Muscle of arm (tissue), 12 donors: ENCODE data around the gene SLAMF9. TPM values are rescaled to one million over a fixed set of nuclear protein-coding genes. Genes with fewer than 3 reads are reported as not detected.

ENCODE experiments used
- DNase-seq: peaks from one replicate; pipeline ENCODE4 v3.0.0-alpha.2; 2013
- polyA plus RNA-seq, 12 donors: library from polyadenylated mRNA; unstranded; fragments of 120-200 nt; gene quantifications; one replicate each; pipeline ENCODE4 v1.2.1, GENCODE V29; 2013; ENCODE audit not compliant: insufficient read length in 12 of 12

SLAMF9 gene
- polyA plus RNA-seq, 12 donors = not detected

DNA sequence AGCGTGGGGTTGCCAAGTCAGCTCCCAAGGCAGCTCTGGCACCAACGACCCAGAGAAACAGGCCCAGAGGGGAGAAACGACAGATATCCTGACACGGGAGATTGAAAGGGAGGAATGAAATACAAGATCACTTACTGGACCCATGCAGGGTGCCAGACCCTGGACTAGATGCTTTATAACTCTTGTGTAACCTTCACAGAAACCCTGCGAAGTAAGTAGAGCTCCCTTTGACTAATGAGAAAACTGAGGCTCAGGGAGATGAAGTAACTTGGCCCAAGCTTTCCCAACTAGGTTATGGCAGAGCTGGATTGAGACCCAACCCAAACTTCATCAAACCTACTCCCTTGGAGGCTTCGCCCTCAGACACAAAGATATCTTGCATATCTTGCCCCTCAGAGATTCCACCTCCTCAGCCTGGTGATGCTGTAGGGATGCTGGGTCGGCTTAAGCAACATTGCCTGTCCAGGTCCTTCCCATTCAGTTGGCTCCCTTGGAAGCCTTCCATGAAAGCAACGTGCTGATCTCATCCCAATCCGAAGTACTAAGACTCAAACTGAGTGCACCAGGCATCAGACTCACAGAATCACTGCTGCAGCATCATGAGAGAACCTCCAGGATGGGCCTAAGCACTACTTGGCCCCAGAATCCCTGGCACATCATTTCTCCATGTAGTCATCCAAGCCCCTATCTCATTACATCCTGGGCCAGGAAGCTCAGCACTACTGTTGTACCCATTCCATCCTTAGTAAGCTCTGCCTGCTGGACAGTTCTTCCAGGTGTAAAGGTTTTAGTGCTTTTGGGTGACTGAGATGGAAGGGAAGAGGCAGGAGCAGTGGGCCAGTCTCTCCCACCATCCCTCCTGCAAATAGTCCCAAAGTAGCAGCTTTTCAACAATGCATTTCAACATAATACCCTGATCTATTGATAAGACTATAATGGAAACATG is 7.5 kb downstream of the SLAMF9 start:
- DNase-seq = no peak

DNA sequence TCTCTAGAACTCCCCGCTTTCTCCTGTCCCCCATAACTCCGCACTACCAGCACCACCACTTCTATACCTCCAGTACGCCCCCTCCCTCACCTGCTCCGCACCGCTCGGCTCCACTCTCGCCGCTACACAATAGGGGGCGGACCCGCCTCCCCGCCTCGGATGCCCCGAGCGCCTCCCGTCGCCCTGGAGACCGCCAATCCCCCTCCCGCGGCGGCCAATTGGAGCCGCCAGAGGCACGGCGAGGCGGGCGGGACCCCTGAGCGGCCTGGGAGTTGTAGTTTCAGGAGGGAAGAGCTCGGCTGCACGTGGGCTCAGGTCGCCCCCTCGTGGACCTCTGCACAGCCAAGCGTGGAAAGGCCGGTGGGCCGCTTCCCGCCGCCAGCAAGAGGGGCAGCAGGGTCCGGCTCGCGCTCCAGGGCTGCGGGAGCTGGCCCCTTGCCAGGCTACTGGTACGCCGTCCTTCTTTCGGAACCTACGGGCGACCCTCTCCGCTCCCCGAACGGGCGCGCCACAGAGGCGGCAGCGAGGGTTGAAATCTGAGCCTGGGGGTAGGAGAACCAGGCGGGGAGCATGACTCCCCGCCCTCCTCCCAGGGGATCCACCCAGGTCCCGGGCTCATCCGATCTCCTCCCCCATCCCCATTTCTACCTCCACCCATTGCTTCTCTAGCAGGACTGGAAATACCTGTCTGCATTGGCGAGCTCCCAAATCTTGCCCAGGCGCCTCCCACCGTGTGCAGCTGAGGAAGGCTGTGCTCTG is 8.4 kb downstream of the SLAMF9 start, which contains the start of gene IGSF9:
Gene IGSF9, minus strand, starts transcription at position 131 of the 759 bp plus-strand sequence. CDS start 2,159 bp downstream, outside the sequence.
- peak; percentile 82 for DNase-seq

DNA sequence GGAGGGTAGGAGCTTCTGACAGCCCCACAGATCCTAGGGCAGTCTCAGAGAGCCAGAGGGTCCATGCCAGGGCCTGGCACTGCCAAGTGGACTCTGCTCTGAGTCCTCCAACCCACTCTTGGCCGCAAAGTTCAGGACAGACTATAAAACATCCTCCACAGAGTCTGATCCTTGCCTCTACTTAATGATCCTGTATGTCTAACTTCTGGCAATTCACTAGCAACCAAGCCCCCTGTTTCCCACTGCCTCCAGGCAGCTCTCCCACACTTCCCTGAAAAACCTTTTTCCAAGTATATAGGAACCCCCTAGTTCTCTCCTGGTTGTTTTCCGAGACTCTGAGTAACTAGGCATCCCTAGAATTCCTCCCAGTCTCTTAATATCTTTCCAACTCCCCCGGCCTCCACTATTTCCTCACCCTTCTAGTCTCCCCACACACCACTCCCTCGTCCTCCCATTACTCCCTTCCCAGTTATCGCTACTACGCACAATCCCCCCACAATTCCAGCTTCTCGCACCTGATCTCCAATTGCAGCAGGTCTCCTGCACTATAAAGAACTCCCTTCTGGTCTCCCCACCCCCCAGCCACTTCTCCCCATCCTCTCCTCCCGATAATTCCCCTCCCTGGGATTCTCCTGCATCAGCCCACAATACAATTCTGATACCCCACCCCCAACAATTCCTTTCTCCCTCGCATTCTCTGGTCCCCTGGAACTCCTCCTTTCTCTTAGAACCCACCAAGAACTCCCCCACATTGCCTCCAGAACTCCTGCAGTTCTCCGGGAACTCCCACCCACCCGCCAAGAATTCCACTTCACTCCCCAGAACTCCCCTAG is 9.2 kb downstream of the SLAMF9 start:
- no peak for DNase-seq

DNA sequence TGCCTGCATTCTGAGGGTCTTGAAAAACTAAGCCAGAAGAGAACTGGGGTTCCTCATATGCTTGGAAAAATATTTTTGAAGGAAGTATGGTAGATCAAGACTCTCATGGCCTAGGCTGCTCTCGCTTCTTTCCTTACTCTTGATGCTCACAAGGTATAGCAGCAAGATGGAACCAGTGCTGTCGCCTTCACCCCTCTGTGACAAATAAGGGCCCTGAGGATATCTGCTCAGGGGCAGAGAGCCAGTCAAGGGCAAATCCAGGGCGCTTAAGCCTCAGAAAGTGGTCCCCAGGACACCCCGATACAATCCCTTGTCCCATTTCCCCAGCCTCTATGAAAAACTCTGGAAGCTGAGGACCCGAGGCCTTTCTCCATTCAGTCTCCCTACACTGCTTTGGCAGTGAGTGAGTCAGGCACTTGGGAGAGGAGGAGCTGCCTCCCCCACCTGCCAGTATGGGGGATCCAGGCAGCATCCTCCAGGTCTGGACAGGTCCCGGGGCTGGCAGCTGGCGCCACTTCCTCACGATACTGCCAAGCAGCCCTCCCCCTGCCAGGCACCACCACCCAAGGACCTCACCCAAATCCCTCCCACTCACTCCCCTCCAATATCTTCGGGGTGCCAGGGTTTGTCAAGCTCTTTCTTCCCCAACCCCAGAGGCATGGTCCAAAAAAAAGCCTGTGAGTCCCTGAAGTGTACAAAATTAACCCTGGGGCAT is 10.0 kb downstream of the SLAMF9 start:
- no peak for DNase-seq

DNA sequence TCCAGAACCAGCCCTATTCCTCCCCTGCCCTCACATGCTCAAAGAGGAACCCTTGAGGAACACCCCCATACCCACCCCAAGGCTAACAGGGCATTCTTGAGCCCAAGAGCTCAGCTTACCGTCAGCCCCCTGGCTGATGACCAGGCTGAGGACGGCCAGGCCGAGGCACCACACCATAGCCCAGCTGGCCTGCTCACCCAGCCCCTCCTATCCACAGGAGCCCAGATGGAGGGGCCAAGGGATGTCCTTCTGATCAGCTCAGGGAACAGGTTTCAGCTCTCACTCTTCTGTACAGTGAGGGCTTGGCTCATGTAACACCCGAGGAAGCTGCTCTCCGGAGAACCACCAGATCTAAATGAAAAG is 10.8 kb downstream of the SLAMF9 start:
- DNase-seq = no peak

DNA sequence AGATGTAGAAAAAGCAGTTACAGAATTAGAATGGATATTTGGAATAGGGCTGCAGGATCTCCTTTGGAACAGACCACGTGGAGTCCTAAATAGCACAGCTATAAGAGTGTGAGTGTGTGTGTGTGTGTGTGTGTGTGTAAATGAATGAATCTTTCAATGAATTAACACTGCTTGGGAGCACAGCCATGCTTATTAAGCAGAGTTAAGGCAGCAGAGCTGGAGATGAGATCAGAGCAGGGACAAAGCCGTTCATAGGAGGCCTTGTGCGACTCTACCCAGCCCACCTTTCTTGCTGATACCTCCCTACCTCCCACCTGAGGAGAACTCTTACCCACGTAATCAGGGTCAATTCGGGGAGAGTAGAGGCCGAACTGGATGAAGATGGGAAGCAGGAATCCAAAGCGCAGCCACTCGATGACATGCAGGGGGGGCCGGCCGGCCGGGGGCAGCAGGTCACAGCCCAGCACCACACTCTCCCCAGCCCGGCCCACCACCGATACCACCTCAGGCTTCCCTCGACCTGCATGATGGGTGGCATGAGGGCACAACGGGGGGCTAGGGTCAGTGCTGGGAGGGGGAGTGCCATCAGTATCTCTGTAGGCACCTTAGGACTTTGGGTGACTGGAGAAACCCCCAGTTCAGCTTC is 11.3 kb downstream of the SLAMF9 start:
- no peak for DNase-seq

DNA sequence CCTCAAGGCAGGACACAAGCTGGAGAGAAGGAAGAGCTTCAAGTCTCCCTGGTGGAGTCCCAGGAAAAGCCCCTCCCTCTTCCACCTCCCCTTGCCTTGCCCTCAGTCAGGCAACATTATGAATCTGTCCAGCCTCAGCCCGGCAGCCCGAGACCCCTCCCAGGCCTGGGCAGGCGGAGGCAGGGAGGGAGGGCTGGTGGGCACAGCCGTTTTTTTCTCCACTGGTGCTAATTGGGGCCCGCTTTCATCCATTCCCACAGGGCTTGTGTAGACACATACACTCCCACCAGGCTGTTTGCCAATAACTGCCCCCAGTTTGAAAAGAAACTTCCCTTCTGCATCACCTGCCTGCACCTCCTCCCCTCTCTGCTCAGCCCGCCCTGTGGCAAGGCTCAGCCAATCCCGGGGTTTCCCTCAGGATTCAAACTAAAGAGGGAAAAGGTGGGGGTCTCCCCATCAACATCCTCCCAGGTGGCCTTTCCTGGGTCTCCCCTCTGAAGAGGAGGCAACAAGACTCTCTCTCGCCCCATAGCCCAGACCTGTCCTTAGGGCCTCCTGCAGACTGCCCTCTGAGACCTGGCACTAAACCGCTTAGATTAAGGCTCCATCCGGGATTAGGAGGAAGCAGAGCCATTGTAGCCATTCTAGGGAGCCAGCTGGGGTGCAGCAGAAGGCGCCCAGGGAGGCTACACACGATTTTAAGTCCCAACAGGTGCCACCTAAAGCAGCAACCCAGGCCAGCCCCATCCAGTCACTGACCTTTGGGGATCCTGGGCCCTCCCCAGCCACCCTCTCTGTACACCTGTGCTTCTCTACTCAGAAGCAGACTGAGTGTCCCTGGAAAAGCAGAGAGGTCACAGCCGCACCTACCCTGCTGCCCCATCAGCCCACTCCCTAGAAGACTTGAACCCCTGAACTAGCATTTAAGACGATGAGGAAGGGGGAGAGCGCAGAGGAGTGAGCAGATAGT is 12.2 kb downstream of the SLAMF9 start:
- DNase-seq = no peak

DNA sequence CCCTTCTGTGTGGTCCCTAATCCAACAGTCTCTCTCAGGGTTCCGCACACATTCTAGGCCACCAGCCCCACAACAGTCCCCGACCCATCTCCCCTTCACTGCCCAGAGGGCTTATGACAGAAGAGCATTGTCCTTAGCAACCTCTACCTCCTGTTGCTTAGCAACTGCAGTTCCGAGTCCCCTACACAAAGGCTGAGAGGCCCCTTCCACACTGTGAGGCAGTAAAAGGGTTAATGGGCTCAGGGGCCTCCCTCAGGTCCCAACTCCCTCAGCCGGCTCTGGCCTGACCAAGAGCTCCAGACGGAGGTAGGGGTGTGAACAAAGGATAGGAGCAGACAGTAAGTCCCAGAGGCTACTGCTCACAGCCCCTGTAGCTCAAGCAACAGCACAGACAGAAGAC is 12.9 kb downstream of the SLAMF9 start:
- no peak for DNase-seq

DNA sequence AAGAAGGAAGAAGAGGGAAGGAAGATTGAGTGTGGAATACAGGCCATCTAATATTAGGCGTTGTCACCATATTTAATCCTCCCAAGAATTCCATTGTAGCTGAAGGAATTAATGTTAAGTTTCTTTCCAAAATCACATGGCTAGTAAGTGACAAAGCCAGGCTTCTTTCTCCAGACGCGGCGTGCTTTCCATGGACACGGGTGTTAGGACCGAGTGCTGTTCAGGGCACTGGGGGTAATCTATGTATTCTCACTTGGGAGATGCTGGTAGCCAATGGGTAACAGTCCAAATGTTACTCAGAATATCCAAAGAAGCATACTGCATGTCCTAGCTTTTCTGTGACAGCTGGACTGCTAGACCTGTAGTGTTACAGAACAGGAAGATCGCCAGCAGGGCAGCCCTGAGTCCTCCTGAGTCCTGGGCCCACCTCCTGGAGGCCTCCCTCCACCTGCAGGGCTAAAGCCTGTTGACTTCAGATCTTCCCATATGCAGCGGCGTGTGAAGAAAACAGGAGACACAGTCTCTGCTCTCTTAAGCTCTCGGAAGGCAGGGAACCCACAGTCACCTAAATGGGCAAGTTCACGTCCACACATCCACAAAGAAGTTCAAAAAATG is 13.9 kb downstream of the SLAMF9 start:
- no peak for DNase-seq

DNA sequence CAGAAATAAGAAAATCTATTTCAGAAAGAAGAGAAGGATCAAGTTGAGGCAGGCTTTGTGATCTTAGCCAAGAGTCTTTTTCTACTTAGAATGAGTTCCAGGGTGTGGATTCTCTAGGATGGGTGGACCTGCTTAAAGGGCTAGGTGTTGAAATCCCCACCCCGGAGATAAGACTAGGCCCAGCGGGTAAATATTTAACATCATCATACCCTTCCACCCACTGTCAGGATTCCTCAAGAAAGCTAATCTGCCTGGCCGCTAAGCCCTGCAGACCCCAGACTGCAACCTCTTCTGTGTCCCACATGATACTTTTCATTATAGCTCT is 14.4 kb downstream of the SLAMF9 start:
- no peak for DNase-seq

DNA sequence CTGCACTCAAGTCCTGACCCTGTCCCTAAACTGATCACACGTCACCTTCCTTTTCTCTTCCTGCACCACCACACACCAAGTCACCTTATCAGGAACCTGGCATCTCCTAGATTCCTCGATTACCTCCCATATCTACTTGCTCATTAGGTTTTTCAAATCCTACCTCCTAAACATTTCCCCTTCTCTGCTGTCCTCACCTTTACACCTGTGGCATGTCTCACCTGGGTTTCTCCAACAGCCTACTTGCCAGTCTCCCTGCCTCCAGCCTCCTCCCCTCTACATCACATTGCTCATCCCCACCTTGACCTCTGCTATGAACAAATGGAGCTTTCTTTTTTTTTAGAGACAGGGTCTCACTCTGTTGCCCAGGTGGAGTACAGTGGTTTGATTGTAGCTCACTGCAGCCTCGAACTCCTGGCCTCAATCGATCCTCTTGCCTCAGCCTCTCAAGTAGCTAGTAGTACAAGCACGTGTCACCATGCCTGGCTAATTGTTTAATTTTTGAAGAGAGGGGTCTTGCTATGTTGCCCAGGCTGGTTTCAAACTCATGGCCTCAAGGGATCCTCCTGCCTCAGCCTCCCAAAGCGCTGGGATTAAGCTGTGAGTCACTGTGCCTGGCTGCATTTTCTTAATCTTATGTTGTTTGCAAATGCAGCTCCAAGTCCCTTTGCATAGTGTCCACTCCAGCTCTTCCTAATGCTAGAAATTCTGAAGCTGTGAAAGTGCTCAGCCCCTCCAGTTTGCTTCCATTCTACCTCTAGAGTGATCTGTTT is 14.9 kb downstream of the SLAMF9 start:
- DNase-seq = no peak

DNA sequence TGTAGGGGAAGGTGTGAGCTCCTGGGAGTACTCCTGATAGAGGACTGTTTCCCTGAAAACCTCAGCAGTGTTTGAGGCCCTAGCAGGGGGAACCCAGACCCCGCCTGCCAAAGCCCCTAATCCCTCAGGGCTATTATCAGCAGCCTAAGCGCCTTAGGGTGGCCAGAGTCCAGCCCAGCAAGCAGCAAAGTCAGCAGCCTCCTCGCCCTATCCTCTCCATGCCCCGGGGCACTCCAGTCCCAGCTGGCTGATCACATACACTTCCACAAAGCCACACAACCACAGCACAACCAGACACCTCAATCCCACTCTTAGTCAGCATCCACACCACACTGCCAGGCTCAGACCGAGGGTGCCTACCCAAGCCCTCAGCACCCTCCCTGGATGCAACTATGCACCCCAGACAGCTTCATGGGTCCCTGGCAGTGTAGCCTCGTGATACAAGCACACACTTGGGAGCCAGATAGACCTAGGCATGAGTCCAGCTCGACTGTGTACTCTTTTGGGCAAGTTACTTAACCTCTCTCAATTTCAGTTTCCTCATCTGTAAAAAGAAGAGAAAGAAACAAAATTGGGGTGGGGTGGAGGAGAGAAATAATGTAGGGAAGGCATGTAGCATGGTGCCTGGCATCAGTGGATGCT is 15.7 kb downstream of the SLAMF9 start:
- DNase-seq = no peak

DNA sequence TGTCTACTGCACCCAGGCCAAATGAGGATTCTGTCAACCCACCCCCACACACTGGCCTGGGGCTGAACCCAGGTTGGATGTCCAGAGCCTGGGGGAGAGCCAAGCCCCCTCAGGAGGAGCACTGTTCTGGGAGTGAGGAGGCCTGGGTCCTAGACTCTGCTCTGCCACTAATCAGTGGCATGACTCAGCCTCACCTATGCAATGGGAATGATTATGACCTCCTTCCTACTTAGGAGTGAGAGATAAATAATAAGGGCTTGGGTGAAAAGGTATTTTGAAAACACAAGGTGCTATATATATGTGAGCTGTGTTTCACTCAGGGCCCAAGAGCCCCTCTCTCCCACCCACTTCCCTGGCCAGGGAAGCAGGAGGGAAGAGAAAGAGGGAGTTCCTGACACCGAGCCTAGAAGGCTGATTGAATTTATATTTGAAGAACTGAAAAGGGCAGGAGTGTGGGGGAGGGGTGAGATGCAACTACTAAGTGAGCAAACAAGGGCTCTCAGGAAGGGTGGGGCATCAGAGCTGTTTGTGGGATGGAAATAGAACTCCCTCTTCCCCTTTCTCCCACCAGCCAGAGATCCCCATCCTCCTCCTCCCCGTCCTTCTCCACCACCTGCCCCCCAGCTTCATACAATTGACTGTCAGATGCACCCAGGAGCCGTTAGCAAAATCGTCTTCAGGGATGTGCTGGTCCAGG is 16.8 kb downstream of the SLAMF9 start:
- no peak for DNase-seq

DNA sequence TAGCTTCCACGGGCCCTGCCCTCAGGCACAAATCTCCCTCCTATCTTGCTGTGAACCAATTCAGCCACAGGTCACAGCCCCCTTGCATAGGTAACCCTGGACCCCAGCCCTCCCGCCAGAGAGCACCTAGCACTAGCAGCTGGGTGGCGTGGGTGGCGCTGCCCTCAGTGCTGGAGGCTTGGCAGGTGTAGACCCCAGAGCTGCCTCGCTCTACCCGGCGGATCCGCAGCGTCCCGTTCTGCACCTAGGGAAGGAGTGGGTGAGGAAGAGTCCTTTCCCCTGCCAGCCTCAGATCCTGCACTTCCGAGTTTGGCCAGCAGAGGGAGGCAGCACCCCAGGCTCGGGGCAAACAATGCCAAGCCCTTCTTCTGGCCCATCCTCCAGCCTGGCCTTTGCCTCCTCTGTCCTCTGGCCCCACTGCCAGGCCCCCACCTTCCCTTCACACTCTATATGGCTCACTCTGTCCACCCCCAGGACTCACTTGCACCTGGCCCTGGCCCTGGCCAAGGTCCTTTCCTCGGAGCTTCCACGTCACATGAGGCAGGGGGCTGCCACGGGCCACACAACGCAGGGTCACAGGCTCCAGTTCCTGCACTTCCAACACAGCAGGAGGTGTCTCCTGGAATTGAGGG is 17.6 kb downstream of the SLAMF9 start:
- DNase-seq = peak; percentile 66

DNA sequence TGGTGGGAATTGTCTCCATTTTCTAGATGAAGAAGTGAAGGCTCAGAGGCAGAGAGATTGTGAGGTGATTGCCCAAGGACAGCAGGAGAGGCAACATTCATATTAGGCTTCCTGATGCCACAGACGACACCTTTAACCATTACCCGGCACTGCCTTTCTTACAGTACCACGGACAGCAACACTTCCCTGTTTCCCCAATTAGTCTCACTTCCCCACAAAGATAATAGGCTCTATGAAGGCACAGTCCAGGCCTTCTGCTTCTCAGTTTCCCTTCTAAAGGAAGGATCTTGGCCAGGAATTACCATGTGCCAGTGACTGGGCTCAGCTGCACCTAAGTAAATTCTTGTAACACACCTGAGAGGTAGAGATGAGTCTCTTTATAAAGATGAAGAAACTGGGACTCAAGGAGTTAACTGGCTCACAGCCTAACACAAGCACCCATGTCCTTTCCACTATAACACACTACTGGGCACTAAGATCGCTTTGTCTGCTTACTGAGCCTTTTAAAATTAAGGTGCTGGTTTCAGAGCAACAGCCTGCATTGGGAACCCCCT is 18.2 kb downstream of the SLAMF9 start:
- DNase-seq = no peak

DNA sequence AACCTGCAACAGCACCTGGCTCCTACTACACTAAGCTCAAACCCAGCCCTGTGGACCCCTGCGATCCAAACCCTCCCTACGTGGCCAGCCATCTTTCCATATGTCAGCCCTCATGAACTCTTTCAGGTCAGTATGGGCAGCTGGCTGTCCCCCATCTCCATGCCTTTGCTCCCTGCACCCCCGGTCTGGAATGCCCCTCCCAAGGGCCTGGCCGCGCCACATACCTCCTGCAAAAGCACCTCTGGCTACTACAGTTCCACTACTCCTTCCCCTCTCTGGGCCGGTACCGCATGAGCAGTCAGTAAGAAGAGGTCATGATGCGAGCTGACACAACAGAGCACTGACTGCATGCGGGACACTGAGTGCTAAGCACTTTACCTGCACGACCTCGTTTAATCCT is 18.7 kb downstream of the SLAMF9 start:
- no peak for DNase-seq
